SK-N-SH treated with all-trans-retinoic acid at 6 μM for 48 hours (cell line): Measurements from ENCODE around the gene TMEM89.

Experiments
- RARB ChIP-seq: fragments of 250-450 bp; sonication (Bioruptor Pico); IDR thresholded peaks from 2 replicates; pipeline ENCODE4 v1.8.0; 2021; ENCODE audit warnings: mild to moderate bottlenecking, moderate library complexity
- SNAI2 ChIP-seq: fragments of 250-450 bp; sonication (Bioruptor Pico); IDR thresholded peaks from 2 replicates; pipeline ENCODE4 v1.5.0; 2020; ENCODE audit warnings: mild to moderate bottlenecking, moderate library complexity
- TOX ChIP-seq: fragments of 250-450 bp; sonication (Bioruptor Pico); IDR thresholded peaks from 2 replicates; pipeline ENCODE4 v1.8.0; 2021; ENCODE audit warnings: mild to moderate bottlenecking, moderate library complexity, borderline replicate concordance
- ZC3H10 ChIP-seq: fragments of 250-450 bp; sonication (Bioruptor Pico); IDR thresholded peaks from 2 replicates; pipeline ENCODE4 v1.5.1; 2021; ENCODE audit warnings: mild to moderate bottlenecking, moderate library complexity
- ZFP3 ChIP-seq: fragments of 250-450 bp; sonication (Bioruptor Pico); IDR thresholded peaks from 2 replicates; pipeline ENCODE4 v1.5.0; 2020; ENCODE audit warnings: mild to moderate bottlenecking, moderate library complexity
- ZNF565 ChIP-seq: fragments of 450-650 bp; formaldehyde crosslinking; conservative IDR thresholded peaks from 2 replicates; pipeline ENCODE4 v1.5.0; 2020; ENCODE audit warnings: low read depth, mild to moderate bottlenecking, moderate library complexity

- TF ChIP-seq RARB (CRISPR knock-in tag) = no peak
- TF ChIP-seq ZNF565 (CRISPR knock-in tag) = no peak
- no peak for TF ChIP-seq SNAI2 (CRISPR knock-in tag)
- TF ChIP-seq TOX (CRISPR knock-in tag) = no peak
- TF ChIP-seq ZC3H10 = no peak
- TF ChIP-seq ZFP3 (CRISPR knock-in tag) = no peak
Measured at GRCh38 chr3:48593337-48593736, 28.2 kb downstream of the TMEM89 start.
